GM19463 (cell line): ENCODE measurements around the gene PDGFC.
"Not testable (repeated sequence)": the region's sequence is repeated elsewhere in the genome, so short reads cannot be mapped to it uniquely, and the experiment has no call there.

ENCODE experiments used
- ATAC-seq: cut with Tn5 transposase; IDR thresholded peaks from one replicate; pipeline ENCODE4 v1.9.1; 2021; ENCODE audit warnings: mild to moderate bottlenecking, moderate library complexity; ENCODE audit not compliant: unreplicated experiment

The PDGFC gene

DNA sequence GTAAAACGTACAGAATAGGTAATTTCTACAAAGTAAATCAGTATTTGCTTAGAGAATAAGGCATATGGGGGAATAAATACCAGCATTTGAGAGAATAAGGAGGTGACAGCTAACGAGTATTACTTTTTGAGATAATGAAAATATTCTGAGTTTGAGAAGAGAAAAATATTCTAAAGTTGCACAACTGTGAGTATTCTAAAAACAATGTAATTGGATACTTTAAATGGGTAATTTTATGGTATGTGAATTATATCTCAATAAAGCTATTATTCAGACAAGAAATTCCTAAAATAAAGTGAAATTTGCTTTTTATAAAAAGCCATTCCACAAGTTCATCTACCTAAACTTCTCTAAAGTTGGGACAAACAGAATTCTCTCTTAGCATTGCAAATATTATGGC lies 62.6 kb downstream of the PDGFC start:
- ATAC-seq: no peak

DNA sequence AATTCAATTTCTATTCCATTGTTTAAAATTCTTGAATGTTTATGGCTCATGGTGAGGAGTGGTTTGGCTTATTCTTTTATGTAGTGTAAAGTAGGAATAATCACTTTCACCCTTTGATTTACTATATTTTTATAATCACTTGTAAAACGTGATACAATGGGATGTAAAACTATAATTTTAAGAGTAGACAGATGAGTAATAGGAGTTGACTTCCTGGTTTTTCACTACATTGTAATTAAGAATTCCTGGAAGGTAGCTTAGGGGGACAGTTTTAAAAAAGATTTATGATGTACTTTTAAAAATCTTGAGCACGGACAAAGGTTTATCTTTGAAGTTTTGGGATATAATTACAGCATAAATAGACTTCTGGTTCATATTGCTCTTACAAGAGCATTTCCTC lies 65.3 kb downstream of the PDGFC start:
- no peak for ATAC-seq

DNA sequence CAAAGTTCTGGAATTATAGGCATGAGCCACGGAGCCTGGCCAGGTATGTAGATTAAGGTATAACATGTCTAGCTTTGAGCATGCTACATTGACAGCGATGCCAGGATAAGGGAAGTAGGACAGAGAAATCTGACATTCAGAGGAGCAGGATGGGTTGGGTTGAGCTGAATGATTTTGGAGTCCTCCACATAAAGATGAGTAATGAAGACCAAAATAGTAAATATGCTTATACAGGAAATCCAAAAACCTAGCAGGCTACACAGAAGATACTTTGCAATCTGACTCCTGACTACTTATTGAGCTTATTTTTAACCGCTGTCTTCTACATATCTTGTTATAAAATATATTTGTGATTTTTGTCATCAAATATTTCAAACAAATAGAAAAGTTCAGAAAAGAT lies 69.7 kb downstream of the PDGFC start:
- no peak for ATAC-seq

DNA sequence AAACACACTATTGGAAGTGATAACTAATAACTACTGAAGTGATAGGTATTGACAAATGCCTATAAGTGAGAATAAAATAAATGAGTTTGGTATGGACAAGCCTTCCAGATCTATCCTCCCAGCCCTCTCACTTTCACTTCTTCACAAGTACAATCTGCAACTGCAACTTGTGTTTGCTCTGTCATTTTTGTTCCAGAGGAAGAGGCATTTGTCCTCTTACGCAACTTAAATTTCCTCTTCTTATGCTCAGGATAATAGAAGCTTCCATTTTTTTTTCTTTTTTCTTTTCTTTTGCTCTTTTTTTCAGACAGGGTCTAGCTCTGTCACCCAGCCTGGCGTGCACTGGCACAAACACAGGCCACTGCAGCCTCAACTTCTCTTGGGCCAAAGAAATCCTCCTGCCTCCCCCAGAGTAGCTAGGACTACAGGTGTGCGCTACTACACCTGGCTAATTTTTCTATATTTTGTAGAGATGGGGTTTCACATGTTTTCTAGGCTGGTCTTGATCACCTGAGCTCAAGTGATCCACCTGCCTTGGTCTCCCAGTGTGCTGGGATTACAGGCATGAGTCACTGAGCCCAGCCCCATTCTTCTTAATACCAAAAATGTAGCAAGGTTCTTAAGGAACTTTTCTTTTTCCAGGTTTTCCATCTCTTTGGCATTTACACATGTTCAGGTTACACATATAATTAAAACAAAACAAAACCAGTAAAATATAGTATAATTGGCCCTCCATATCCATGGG lies 73.1 kb downstream of the PDGFC start:
- ATAC-seq: no peak

DNA sequence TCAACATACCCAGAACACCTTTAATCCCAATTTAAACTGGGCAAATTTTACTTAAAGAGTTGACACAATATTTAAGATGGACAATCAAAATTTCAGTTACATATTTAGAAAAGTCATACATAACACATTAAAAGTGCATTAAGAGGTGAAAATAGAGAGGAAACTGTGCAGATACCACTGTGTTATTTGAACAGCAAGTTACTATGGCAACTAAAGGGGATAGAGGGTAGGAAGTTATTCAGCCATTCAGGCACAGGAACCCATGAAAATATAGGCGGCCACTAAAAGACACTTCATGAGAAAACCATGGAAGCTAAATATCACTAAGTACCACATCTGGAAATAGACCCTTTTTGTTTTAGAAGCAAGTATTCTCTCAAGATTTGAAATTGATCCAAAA lies 75.1 kb downstream of the PDGFC start:
- no peak for ATAC-seq

DNA sequence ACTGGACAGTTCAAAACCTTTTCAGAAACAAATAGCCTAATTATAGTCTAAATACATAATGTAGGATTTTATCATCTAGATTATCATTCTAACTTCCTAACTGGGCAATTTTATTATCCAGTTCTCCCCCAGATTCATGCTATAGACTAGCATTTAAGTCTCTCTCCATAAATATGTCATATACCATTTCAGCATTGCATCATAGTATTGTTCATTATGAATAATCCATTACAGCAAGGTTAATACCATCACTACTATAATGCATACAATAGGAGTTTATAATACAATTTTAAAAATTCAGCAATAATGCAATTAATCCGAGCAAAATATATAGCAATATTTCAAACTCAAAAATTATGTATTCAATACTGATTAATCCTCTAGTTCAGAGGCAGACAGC lies 77.4 kb downstream of the PDGFC start:
- no peak for ATAC-seq

DNA sequence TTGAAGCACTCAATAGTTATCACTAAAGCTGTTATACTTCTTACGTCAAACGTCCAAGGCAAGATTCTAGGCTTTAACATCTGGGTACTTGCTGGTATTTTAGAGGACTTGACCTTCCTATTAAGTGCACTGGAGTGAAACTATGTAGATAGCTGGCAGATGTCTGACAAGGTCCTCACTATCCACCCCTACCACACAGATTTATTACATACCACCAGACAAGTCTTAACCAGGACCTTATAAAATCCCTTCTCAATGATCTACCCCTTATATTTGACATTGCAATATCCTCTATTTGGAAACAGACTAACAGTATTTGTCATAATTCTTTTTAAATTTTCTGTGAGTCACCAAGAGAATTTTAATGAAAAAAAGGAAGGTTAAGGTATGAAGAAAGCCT lies 78.8 kb downstream of the PDGFC start:
- no peak for ATAC-seq

DNA sequence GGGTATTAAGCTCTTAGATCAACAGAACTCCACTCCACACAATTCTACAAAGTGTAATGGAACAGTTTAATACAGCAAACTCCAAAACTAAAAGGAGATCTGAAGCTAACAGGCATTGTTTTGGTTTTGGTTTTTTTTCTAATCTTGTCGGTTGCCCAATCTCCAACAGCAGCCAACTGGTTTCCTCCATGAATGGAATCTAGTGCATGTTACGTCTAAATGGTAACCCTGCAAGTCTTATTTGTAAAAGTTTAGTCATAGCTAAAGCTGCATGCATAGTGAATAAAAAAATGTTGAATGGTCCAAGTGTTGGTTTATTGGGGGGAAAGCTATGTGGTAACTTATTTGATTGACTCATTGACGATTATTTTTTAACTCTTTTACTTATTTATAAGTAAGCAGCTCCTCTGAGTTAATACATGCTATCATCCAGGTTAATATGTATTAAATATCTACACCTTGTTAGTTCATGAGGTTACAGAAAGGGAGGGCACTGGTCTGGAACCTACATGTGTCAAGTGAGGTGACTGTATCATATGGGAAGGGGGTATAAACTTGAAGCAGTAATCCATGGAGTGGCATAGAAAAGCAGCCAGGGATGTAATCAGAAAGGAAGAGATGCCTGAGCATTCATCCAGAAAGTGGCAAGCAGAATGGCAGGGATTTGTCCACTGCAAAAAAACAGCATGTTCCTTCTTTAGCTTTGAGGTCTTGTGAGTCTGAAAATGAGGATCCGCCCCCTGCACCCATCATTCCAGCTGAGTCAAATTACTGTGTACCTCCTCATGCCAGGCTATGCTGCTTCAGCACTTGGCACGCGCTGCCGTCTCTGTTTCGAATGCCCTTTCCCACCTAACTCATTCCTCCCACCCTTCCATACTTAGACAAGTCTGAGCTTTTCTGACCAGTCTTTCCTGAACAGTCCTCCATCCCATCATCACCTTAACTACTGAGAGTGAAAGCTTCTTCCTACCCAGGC lies 81.7 kb downstream of the PDGFC start:
- ATAC-seq: no peak

DNA sequence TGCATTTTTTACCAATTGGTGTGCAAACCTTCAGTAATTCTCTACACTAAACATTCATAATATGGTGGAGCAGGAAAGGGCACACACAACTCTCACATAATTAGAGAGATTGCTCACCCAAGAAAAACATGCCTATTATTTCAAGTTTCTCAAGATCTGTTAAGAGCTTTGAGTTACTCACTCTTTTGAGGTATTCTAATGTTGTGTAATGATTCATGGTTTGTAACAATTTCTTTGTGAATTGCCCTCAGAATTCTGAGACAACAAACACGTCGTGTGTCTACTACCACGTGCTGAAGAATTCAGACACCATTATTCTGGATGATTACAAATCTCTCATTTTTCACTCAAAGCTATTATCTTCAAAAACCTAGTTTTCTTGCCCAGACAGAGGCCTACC lies 82.8 kb downstream of the PDGFC start:
- ATAC-seq: no peak

DNA sequence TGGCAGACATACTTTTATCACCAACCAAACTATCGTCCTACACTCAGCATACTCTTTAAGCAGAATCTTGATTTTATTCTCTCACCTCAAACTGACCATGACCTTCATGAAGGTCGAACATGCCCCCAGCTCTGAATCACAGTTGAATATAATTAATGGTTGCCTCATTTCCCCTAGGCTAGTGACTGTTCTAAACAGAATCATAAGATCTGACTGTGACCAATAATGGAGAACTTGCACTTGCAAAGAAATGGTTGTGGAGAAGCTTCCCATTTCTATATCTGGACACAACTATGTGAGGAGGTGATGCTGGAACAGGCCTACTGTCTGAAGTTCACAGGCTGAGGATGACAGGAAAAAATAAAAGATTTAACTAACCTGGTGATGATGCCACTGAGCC lies 85.1 kb downstream of the PDGFC start:
- no peak for ATAC-seq

DNA sequence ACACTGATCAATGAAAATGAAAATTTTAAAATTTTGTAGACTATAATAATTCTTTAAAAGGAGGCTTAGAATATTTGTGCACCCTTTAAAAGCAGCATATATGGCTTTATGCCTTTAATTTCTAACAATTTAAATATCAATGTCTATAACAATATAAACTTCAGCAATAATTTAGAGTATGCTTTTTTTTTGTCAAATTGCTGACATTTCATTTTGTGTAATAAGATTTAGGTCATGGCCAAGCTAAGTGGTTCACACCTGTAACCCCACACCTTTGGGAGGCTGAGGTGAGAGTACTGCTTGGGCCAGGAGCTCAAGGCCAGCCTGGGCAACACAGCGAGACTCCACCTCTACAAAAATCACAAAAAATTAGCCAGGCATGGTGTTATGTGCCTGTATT lies 86.2 kb downstream of the PDGFC start:
- ATAC-seq: no peak

DNA sequence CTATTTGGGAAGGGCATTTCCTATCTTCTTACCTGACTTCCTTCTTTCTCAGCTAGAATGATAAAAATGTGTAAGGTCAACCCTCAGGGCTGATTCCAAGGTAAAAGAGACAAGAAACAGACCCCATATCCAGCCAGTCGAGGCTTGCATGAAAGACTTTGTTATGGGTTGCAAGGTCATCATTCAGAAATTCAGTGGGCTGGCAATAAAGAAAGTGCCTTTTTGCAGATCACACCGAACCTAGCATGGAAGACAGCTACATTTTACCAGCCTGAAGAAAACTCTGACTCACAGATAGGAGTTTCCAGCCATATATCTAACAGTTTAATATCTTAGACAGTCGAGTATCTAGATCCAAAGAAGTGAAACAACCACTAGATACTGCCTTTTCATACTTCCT lies 87.4 kb downstream of the PDGFC start:
- ATAC-seq: no peak

DNA sequence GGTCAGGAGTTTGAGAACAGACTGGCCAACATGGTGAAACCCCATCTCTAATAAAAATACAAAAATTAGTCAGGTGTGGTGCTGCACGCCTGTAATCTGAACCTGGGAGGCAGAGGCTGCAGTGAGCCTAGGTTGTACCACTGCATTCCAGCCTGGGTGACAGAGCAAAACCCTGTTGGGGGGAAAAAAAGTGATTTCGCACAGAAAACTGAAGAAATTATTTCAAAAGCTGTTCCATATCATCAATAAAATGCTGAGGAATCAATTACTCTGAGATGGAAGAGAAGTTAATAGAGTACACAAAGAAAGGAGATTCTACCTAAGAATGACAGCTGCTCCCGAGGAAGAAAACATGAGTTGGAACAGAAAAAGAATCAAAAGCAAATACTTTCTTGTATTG lies 95.9 kb downstream of the PDGFC start:
- no peak for ATAC-seq

DNA sequence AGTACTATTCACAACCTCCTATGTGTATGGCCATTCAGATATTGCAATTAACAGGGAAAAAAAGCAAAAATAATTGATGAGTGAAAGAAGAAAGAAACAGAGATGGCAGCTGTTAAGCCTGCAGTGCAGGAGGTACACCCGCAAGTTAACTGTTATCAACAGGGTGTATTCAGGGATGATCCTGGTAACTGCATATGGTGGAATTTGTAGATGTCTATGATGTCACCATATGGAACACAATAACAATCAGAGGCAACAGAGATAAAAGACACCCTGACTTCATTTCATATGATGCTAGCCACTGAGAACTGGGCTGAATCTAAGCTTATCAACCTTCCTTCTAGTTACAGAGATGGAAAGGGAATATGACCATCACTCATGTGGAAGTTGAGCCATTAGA lies 96.5 kb downstream of the PDGFC start:
- no peak for ATAC-seq

DNA sequence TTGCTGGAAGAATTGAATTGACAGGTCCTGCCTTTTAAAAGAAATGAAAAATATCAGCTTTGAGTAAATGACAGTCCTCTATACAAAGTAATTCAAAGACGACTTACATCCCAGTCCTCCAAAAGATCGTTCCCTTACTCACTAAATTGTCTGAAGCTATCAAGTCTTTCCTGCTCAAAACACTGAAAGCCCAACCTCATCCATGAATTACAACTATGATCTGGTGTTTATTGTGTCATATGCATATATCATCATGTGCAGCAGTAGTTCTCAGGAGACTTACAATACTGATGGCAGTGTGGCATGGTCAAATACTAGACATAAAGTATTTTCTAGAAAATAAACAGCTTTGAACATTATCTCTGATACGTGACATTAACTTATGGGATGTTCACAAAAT lies 97.8 kb downstream of the PDGFC start:
- no peak for ATAC-seq

DNA sequence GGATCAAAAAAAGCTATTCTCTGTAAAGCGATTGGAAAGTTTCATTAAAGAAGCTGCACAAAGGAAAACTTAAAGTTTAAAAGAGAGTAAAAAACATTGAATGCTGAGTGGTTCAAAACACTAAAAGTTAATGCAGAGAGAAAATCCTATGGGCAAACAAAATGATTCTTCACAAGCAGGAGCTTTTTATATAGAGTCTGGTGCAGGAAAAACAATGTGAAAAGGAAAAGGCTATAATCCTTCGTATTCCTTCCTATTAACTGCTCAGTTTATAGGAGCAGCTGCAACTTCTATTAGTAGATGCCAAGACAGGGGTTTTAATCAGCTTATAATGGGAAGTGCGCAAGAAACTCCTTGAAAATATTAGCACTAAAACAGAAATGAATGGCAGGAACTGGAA lies 100.7 kb downstream of the PDGFC start:
- no peak for ATAC-seq

DNA sequence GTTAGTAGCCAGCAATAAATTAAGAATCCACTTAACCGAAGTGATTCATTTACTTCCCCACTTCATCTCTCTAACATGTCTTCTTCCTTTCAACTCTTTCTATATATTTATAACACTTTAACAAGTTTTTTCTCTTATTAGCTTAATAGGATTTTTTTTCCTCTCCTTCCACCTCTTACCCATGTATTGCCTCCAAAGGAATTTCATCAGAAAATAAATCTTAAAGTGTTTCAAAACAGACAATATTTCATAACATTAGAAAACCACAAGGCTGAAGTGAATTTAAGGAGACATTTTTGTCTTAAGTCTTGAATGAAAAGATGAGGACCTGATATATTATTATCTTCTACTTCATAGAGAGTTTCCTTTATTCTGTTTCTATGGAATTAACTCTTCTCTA lies 101.5 kb downstream of the PDGFC start:
- no peak for ATAC-seq

DNA sequence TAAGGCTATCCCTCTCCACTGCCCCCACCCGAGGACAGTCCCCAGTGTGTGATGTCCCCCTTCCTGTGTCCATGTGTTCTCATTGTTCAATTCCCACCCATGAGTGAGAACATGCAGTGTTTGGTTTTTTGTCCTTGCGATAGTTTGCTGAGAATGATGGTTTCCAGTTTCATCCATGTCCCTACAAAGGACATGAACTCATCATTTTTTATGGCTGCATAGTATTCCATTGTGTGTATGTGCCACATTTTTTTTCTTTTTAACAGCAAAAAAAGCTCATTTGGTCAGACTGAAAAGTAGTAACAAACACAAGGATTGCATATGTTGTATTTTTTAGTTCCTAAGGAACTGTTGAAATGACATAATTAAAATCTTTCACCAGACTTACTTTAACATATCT lies 105.5 kb downstream of the PDGFC start:
- ATAC-seq: not testable (repeated sequence)

DNA sequence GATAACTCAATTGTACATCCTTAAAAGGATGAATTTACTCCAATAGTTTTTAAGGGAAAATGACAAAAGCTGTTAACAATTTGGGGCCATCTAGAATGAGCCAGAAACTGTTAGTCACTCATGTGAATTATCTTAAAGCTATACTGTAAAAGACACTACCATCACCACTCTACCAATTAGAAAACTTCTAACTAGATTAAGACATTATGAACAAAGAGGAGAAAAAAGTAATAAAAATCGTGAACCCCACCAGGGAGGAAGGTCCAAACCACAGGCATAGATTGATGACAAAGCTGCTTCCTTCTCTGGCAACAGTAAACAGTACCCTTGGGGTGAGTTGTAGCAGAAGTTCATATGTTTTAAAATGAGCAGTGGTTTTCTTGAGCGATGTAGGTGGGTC lies 106.1 kb downstream of the PDGFC start:
- no peak for ATAC-seq

DNA sequence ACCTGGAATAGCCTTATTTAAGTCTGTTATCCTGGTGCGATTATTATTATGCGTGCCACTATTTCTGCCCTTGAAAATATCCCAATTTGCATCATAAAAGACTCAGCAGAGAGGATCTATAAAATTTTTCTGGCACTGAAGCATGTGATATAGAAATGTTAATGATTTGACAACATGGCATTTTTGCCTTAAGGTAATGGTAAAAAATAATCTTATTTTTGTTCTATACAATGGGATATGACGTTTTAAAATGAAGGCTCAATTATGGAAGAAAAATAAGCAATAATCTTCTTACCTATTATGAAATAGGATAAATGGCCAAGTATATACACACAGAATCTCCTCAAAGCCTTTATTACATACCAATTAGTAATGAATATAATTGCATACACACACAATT lies 113.5 kb downstream of the PDGFC start:
- no peak for ATAC-seq

DNA sequence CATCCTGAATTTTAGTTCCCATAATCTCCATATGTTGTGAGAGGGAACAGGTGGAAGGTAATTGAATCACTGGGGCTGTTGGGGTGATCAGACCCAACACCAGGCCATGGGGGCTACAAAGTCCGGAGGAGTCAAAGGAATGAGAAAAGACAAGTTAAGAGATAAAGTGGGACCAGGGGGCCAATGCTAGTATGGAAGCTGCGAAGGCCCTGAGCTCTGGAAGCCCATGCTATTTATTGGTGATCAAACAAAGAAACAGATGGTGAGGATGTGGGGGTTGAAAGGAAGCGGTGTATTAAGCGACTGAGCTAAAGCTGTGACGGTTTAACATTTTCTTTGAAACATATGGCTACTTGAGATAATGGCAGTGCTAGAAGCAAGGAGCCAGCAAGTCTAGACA lies 132.8 kb downstream of the PDGFC start:
- no peak for ATAC-seq

DNA sequence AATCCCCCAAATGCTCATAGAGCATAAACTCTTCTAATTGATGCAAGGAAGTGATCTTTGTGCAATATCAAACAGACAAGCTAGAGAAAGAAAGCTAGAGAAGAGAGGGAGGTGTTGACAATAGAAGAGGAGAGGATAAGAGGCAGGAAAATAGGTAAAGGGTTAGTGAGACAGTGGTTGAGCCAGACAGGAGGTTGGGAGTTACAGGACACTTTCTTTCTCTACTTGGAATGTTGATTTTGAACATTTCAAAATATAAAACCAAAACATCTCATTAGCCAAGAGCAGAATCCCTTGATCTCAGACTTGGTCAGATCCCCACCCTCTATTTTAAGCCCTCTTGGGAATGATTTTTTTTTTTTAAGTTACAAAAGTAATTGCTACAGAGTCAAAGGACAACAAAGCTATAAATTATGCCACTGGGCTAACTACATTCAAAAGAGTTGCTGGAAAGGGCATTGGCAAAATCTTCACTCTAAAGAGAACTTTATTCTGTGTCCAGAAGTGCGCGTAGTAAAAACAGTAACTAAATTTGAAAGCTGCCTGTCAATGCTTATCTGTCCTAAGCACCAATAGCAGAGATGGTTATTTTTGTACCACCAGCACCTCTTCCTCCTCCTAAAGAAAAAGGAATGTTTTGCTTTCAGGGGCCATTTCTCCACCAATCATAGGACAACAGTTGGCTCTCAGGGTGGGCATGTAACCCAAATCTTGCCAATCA lies 133.8 kb downstream of the PDGFC start:
- no peak for ATAC-seq
